ENCODE results near the gene TRIM7. TPM values are rescaled to one million over a fixed set of nuclear protein-coding genes. Genes with fewer than 3 reads are reported as not detected.
A peak's percentile ranks its signal among the peaks of the same experiment; 100 is the strongest.
"Not testable (repeated sequence)": the region's sequence is repeated elsewhere in the genome, so short reads cannot be mapped to it uniquely, and the experiment has no call there.

The TRIM7 gene
- total RNA-seq, 1 donor from 2014 or later, result 1.8 TPM

GRCh38 chr5:181217111-181217802 lies 12.3 kb upstream of the TRIM7 start:
- no peaks in the 10 kb centered on the region for H3K36me3 Mint-ChIP-seq (ENCODE audit: low read depth)
- DNase-seq (ENCODE audit: low spot score), result peak; percentile 41
- H3K4me1 Mint-ChIP-seq (ENCODE audit: low read depth), result peaks cover 53% of the 10 kb centered on the region
- no peaks in the 10 kb centered on the region for H3K9me3 Mint-ChIP-seq
- peak overlapping the region; percentile 91 for H3K27ac Mint-ChIP-seq
- H3K4me3 Mint-ChIP-seq, result peak overlapping the region; percentile 87
- H3K27me3 Mint-ChIP-seq (ENCODE audit: insufficient read depth), result peaks cover 16% of the 10 kb centered on the region
- intact Hi-C loops (cut with micrococcal nuclease), result no loop called here

- H3K9me3 Mint-ChIP-seq, result no peaks in the 10 kb centered on the region
- peak overlapping the region; percentile 82 for H3K4me3 Mint-ChIP-seq
Measured at GRCh38 chr5:181215997-181216989, 11.3 kb upstream of the TRIM7 start.

GRCh38 chr5:181214249-181214648 lies 9.3 kb upstream of the TRIM7 start:
- H3K9me3 Mint-ChIP-seq; H3K4me3 Mint-ChIP-seq; H3K36me3 Mint-ChIP-seq (ENCODE audit: low read depth); intact Hi-C loops (cut with micrococcal nuclease); H3K27me3 Mint-ChIP-seq (ENCODE audit: insufficient read depth); DNase-seq (ENCODE audit: low spot score); H3K27ac Mint-ChIP-seq: not testable (repeated sequence)
- peaks cover 24% of the 10 kb centered on the region for H3K4me1 Mint-ChIP-seq (ENCODE audit: low read depth)

More at GRCh38 chr5:181215997-181216989, 11.3 kb upstream of the TRIM7 start:
- peak; percentile 26 for DNase-seq (ENCODE audit: low spot score)
- H3K4me1 Mint-ChIP-seq (ENCODE audit: low read depth), result peaks cover 43% of the 10 kb centered on the region
- H3K36me3 Mint-ChIP-seq (ENCODE audit: low read depth), result no peaks in the 10 kb centered on the region
- H3K27me3 Mint-ChIP-seq (ENCODE audit: insufficient read depth), result peaks cover 7% of the 10 kb centered on the region
- peak overlapping the region; percentile 59 for H3K27ac Mint-ChIP-seq
- intact Hi-C loops (cut with micrococcal nuclease), result no loop called here

- Mint-ChIP-seq H3K27me3 (ENCODE audit: insufficient read depth) (peaks cover 6% of the 10 kb centered on the region), H3K4me1 (ENCODE audit: low read depth) (peaks cover 22% of the 10 kb centered on the region), H3K27ac (no peak overlapping the region), H3K4me3 (no peak overlapping the region), H3K36me3 (ENCODE audit: low read depth) (no peaks in the 10 kb centered on the region), H3K9me3 (no peaks in the 10 kb centered on the region)
- intact Hi-C loops (cut with micrococcal nuclease), result no loop called here
- no peak for DNase-seq (ENCODE audit: low spot score)
Measured at GRCh38 chr5:181212934-181213333, 7.9 kb upstream of the TRIM7 start.

GRCh38 chr5:181212080-181212479 lies 7.1 kb upstream of the TRIM7 start:
- Mint-ChIP-seq H3K4me3 (no peak overlapping the region), H3K27ac (no peak overlapping the region), H3K36me3 (ENCODE audit: low read depth) (no peaks in the 10 kb centered on the region), H3K27me3 (ENCODE audit: insufficient read depth) (peaks cover 7% of the 10 kb centered on the region), H3K4me1 (ENCODE audit: low read depth) (peaks cover 21% of the 10 kb centered on the region), H3K9me3 (no peaks in the 10 kb centered on the region)
- no peak for DNase-seq (ENCODE audit: low spot score)
- intact Hi-C loops (cut with micrococcal nuclease), result no loop called here

GRCh38 chr5:181211208-181211607 lies 6.2 kb upstream of the TRIM7 start:
- H3K4me3 Mint-ChIP-seq, result no peak overlapping the region
- peaks cover 11% of the 10 kb centered on the region for H3K27me3 Mint-ChIP-seq (ENCODE audit: insufficient read depth)
- DNase-seq (ENCODE audit: low spot score), result no peak
- no peaks in the 10 kb centered on the region for H3K9me3 Mint-ChIP-seq
- H3K27ac Mint-ChIP-seq, result no peak overlapping the region
- peaks cover 3% of the 10 kb centered on the region for H3K36me3 Mint-ChIP-seq (ENCODE audit: low read depth)
- peaks cover 23% of the 10 kb centered on the region for H3K4me1 Mint-ChIP-seq (ENCODE audit: low read depth)
- intact Hi-C loops (cut with micrococcal nuclease), result no loop called here

- H3K9me3 Mint-ChIP-seq, result not testable (repeated sequence)
Measured at GRCh38 chr5:181210698-181211097, 5.7 kb upstream of the TRIM7 start.

GRCh38 chr5:181210148-181210547 lies 5.2 kb upstream of the TRIM7 start:
- peaks cover 19% of the 10 kb centered on the region for H3K27me3 Mint-ChIP-seq (ENCODE audit: insufficient read depth)
- H3K36me3 Mint-ChIP-seq (ENCODE audit: low read depth); H3K9me3 Mint-ChIP-seq; H3K27ac Mint-ChIP-seq; DNase-seq (ENCODE audit: low spot score); intact Hi-C loops (cut with micrococcal nuclease); H3K4me3 Mint-ChIP-seq: not testable (repeated sequence)
- H3K4me1 Mint-ChIP-seq (ENCODE audit: low read depth), result peaks cover 29% of the 10 kb centered on the region

More at GRCh38 chr5:181210698-181211097, 5.7 kb upstream of the TRIM7 start:
- DNase-seq (ENCODE audit: low spot score); H3K27ac Mint-ChIP-seq; intact Hi-C loops (cut with micrococcal nuclease); H3K4me3 Mint-ChIP-seq; H3K36me3 Mint-ChIP-seq (ENCODE audit: low read depth): not testable (repeated sequence)
- Mint-ChIP-seq H3K27me3 (ENCODE audit: insufficient read depth) (peaks cover 16% of the 10 kb centered on the region), H3K4me1 (ENCODE audit: low read depth) (peaks cover 25% of the 10 kb centered on the region)

GRCh38 chr5:181209006-181209405 lies 4.0 kb upstream of the TRIM7 start:
- DNase-seq (ENCODE audit: low spot score); H3K36me3 Mint-ChIP-seq (ENCODE audit: low read depth); H3K27ac Mint-ChIP-seq; H3K9me3 Mint-ChIP-seq; H3K4me3 Mint-ChIP-seq: not testable (repeated sequence)
- Mint-ChIP-seq H3K27me3 (ENCODE audit: insufficient read depth) (peaks cover 22% of the 10 kb centered on the region), H3K4me1 (ENCODE audit: low read depth) (peaks cover 29% of the 10 kb centered on the region)
- intact Hi-C loops (cut with micrococcal nuclease), result loop anchor here (5.0 kb wide), 1 partner anchor 33 kb away; the partner anchor contains the start of gene RACK1

GRCh38 chr5:181207960-181208253 lies 2.9 kb upstream of the TRIM7 start:
- Mint-ChIP-seq H3K4me1 (ENCODE audit: low read depth) (peaks cover 34% of the 10 kb centered on the region), H3K4me3 (peak overlapping the region; percentile 89), H3K9me3 (no peaks in the 10 kb centered on the region), H3K27ac (peak overlapping the region; percentile 95), H3K36me3 (ENCODE audit: low read depth) (peaks cover 3% of the 10 kb centered on the region), H3K27me3 (ENCODE audit: insufficient read depth) (peaks cover 27% of the 10 kb centered on the region)
- no peak for DNase-seq (ENCODE audit: low spot score)
- intact Hi-C loops (cut with micrococcal nuclease), result loop anchor here (1.0 to 5.0 kb wide), 7 partner anchors 10 to 53 kb away; partner anchors contain the start of genes RACK1 and TRIM52

- intact Hi-C loops (cut with micrococcal nuclease), result loop anchor here (1.0 to 5.0 kb wide), 7 partner anchors 11 to 54 kb away; partner anchors contain the start of genes RACK1 and TRIM52
- DNase-seq (ENCODE audit: low spot score), result peak; percentile 59
- no peaks in the 10 kb centered on the region for H3K9me3 Mint-ChIP-seq
- H3K36me3 Mint-ChIP-seq (ENCODE audit: low read depth), result peaks cover 3% of the 10 kb centered on the region
- peaks cover 28% of the 10 kb centered on the region for H3K27me3 Mint-ChIP-seq (ENCODE audit: insufficient read depth)
- H3K27ac Mint-ChIP-seq, result peak overlapping the region; percentile 95
- H3K4me1 Mint-ChIP-seq (ENCODE audit: low read depth), result peaks cover 34% of the 10 kb centered on the region
- H3K4me3 Mint-ChIP-seq, result peak overlapping the region; percentile 89
Measured at GRCh38 chr5:181207214-181207959, 2.4 kb upstream of the TRIM7 start.
